ENCODE results near the gene DHX9. TPM values are rescaled to one million over a fixed set of nuclear protein-coding genes. Genes with fewer than 3 reads are reported as not detected.

Gene DHX9
- total RNA-seq, 1 donor from 2014 or later: 169 TPM

DNA sequence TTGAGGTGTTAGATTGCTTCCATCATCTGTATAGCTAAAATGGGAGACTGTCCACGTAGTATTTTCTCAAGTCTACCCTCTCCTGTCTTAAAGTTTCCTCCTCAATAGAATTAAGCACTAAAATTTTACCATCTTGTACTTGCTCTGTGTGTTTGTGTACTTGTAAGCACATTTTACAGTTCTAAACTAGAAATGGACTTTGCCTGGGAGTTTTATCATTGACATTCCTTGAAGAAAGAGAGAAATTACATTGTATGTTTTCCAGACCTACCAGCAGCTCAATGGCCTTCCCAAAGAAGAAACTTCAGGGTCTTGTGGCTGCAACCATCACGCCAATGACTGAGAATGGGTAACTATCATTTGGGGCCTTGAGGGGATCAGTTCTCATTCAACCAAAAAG, 45.1 kb upstream of the DHX9 start:
- no peaks in the 10 kb centered on the region for H3K36me3 ChIP-seq (ENCODE audit: insufficient read depth, low read length)

GRCh38 chr1:182794676-182795201, 44.4 kb upstream of the DHX9 start:
- H3K27ac ChIP-seq (ENCODE audit: low read depth, low read length): no peak overlapping the region
- no peak overlapping the region for H3K27ac Mint-ChIP-seq (ENCODE audit: unreplicated experiment)
- TF ChIP-seq, protein P1, sequence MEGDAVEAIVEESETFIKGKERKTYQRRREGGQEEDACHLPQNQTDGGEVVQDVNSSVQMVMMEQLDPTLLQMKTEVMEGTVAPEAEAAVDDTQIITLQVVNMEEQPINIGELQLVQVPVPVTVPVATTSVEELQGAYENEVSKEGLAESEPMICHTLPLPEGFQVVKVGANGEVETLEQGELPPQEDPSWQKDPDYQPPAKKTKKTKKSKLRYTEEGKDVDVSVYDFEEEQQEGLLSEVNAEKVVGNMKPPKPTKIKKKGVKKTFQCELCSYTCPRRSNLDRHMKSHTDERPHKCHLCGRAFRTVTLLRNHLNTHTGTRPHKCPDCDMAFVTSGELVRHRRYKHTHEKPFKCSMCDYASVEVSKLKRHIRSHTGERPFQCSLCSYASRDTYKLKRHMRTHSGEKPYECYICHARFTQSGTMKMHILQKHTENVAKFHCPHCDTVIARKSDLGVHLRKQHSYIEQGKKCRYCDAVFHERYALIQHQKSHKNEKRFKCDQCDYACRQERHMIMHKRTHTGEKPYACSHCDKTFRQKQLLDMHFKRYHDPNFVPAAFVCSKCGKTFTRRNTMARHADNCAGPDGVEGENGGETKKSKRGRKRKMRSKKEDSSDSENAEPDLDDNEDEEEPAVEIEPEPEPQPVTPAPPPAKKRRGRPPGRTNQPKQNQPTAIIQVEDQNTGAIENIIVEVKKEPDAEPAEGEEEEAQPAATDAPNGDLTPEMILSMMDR (IDR thresholded peaks at IDR 0.05; ENCODE audit: insufficient read depth, low read depth, low read length): no peak
- no peak for TF ChIP-seq EZH2 (IDR thresholded peaks at IDR 0.05; ENCODE audit: insufficient read depth, low read length)
- no peaks in the 10 kb centered on the region for H3K9me3 ChIP-seq (ENCODE audit: insufficient read depth, low read depth, low read length)
- H3K79me2 ChIP-seq (ENCODE audit: insufficient read depth, low read length): no peaks in the 10 kb centered on the region
- no peak overlapping the region for H3K4me3 ChIP-seq (ENCODE audit: insufficient read depth, low read depth, low read length)
- H3K9me3 Mint-ChIP-seq (ENCODE audit: unreplicated experiment): no peaks in the 10 kb centered on the region
- no peak overlapping the region for H3K4me2 ChIP-seq (ENCODE audit: low read length)
- H4K20me1 ChIP-seq (ENCODE audit: insufficient read depth, low read length): no peaks in the 10 kb centered on the region
- no peaks in the 10 kb centered on the region for H3K36me3 ChIP-seq (ENCODE audit: insufficient read depth, low read length)
- no peaks in the 10 kb centered on the region for H3K27me3 ChIP-seq (ENCODE audit: insufficient read depth, low read length)
- DNase-seq (ENCODE audit: low read depth) (no peak), FAIRE-seq (no peak)
- no peaks in the 10 kb centered on the region for H3K4me1 ChIP-seq (ENCODE audit: insufficient read depth, low read length)
- no peak overlapping the region for H3K9ac ChIP-seq (ENCODE audit: low read length)
- H3K4me3 Mint-ChIP-seq (ENCODE audit: unreplicated experiment): no peak overlapping the region
- peaks cover 3% of the 10 kb centered on the region for H3K36me3 Mint-ChIP-seq (ENCODE audit: low read depth, unreplicated experiment)
- no peak overlapping the region for H2AFZ ChIP-seq (ENCODE audit: low read depth, low read length)
- H3K27me3 Mint-ChIP-seq (ENCODE audit: low read depth, unreplicated experiment): no peaks in the 10 kb centered on the region
- no peaks in the 10 kb centered on the region for H3K4me1 Mint-ChIP-seq (ENCODE audit: low read depth, unreplicated experiment)

More for the DNA sequence above, 45.1 kb upstream of the DHX9 start:
- Histone ChIP-seq H3K9ac (ENCODE audit: low read length) (no peak overlapping the region), H3K4me3 (ENCODE audit: insufficient read depth, low read depth, low read length) (no peak overlapping the region), H4K20me1 (ENCODE audit: insufficient read depth, low read length) (no peaks in the 10 kb centered on the region), H3K9me3 (ENCODE audit: insufficient read depth, low read depth, low read length) (no peaks in the 10 kb centered on the region), H3K79me2 (ENCODE audit: insufficient read depth, low read length) (no peaks in the 10 kb centered on the region), H2AFZ (ENCODE audit: low read depth, low read length) (no peak overlapping the region), H3K27me3 (ENCODE audit: insufficient read depth, low read length) (peaks cover 2% of the 10 kb centered on the region), H3K4me1 (ENCODE audit: insufficient read depth, low read length) (peaks cover 3% of the 10 kb centered on the region), H3K27ac (ENCODE audit: low read depth, low read length) (no peak overlapping the region), H3K4me2 (ENCODE audit: low read length) (no peak overlapping the region)
- Mint-ChIP-seq H3K36me3 (ENCODE audit: low read depth, unreplicated experiment) (peaks cover 3% of the 10 kb centered on the region), H3K4me1 (ENCODE audit: low read depth, unreplicated experiment) (no peaks in the 10 kb centered on the region), H3K9me3 (ENCODE audit: unreplicated experiment) (no peaks in the 10 kb centered on the region), H3K27me3 (ENCODE audit: low read depth, unreplicated experiment) (no peaks in the 10 kb centered on the region), H3K27ac (ENCODE audit: unreplicated experiment) (no peak overlapping the region), H3K4me3 (ENCODE audit: unreplicated experiment) (no peak overlapping the region)
- no peak for TF ChIP-seq EZH2 (IDR thresholded peaks at IDR 0.05; ENCODE audit: insufficient read depth, low read length)
- TF ChIP-seq, protein P1 (IDR thresholded peaks at IDR 0.05; ENCODE audit: insufficient read depth, low read depth, low read length): no peak
- DNase-seq (ENCODE audit: low read depth): no peak
- no peak for FAIRE-seq

DNA sequence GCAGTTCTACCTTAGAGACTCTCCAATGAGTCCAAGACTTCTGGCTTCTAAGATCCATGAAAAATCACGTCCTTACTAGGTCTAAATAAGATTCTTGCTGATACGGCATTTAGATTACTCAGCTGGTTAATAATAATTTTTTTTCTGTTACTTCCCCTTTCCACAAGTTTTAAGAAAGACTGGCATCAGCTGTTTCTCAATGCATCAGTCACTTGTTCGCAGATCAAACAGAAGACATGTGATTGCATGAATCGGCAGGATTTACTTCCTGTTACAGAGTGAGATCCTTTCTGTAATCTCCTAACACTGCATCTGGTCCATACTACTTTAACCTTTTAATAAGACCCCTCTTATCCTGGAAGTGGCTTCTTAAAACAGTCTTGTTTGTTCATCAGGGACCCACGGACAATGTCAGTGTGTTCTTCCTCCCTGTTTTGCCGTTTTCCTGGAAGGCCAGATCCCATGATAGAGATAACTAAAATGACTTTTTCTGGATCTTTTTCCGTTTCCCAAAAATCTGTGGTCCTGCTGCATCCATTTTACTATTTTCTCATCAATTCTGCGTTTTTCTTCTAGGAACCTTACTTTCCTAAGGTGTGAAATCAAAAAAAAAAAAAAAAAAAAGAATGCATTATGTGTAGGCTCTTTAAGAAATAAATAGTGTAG, 43.5 kb upstream of the DHX9 start:
- H2AFZ ChIP-seq (ENCODE audit: low read depth, low read length): no peak overlapping the region
- Mint-ChIP-seq H3K9me3 (ENCODE audit: unreplicated experiment) (no peaks in the 10 kb centered on the region), H3K4me3 (ENCODE audit: unreplicated experiment) (no peak overlapping the region), H3K27ac (ENCODE audit: unreplicated experiment) (no peak overlapping the region), H3K27me3 (ENCODE audit: low read depth, unreplicated experiment) (no peaks in the 10 kb centered on the region), H3K36me3 (ENCODE audit: low read depth, unreplicated experiment) (peaks cover 3% of the 10 kb centered on the region), H3K4me1 (ENCODE audit: low read depth, unreplicated experiment) (no peaks in the 10 kb centered on the region)
- H3K9me3 ChIP-seq (ENCODE audit: insufficient read depth, low read depth, low read length): no peaks in the 10 kb centered on the region
- TF ChIP-seq EZH2 (IDR thresholded peaks at IDR 0.05; ENCODE audit: insufficient read depth, low read length): no peak
- TF ChIP-seq, protein P1 (IDR thresholded peaks at IDR 0.05; ENCODE audit: insufficient read depth, low read depth, low read length): no peak
- H3K4me2 ChIP-seq (ENCODE audit: low read length): no peak overlapping the region
- H4K20me1 ChIP-seq (ENCODE audit: insufficient read depth, low read length): no peaks in the 10 kb centered on the region
- no peak overlapping the region for H3K4me3 ChIP-seq (ENCODE audit: insufficient read depth, low read depth, low read length)
- no peaks in the 10 kb centered on the region for H3K79me2 ChIP-seq (ENCODE audit: insufficient read depth, low read length)
- H3K4me1 ChIP-seq (ENCODE audit: insufficient read depth, low read length): no peaks in the 10 kb centered on the region
- H3K9ac ChIP-seq (ENCODE audit: low read length): no peak overlapping the region
- H3K27ac ChIP-seq (ENCODE audit: low read depth, low read length): no peak overlapping the region
- no peaks in the 10 kb centered on the region for H3K36me3 ChIP-seq (ENCODE audit: insufficient read depth, low read length)
- no peaks in the 10 kb centered on the region for H3K27me3 ChIP-seq (ENCODE audit: insufficient read depth, low read length)
- DNase-seq (ENCODE audit: low read depth) (no peak), FAIRE-seq (no peak)
